Cerebellar cortex (tissue), 1 donor: ENCODE data around the gene OSBPL10.

Experiments used
- DNase-seq: peaks from one replicate; pipeline ENCODE4 v3.0.0-alpha.2; 2015; ENCODE audit warnings: low spot score

OSBPL10 gene

DNA sequence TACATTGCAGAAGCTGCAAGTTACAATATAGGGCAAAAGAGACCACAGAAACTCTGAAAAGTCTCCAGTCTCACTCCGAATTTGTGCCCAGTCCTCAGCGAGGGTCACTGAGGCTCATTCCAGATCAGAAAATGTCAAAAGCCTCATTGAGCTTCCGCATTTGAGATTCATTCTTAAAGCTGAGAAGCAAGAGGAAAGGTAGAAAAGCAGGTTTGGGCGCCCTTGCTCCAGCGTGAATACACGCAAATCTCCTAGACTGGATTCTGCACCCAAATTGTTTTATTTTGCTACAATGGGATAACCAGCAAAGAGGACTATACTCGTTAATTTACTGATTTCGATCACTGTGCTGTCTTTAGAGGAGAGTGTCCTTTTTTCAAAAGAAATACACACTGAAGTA lies 236.1 kb downstream of the OSBPL10 start:
- DNase-seq: no peak

DNA sequence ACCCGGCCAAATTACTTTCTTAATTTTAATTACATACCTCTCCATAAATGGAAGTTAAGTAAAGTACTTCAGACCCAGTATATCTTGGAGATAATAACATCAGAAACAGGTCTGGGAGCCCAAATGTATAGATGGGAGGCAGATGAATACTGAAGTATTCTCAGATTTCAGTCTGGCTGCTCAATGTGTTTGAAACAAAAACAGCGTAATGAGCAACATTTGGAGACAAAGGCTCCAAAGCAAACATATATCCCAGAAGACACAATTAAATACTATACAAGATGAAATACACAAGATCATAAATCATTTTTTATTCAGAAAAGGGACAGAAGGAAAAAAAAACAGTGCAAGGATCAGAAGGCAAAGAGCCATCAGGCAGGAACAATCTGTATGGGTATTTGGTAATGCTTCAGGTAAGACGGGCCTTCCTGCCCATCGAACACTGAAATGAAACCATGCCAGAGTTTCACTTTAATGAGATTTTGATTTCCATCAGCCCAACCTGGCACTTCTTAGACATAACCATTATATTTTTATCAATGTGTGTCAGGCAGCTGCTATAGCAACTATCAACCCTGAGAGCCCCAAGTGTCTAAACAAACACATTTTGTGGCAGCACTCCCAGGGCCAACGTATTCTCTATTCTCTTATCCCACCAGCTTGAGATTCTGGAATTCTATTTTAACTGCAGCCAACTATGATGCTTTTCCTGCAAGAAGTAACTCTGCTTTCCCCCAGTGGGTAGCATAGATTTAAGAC lies 237.6 kb downstream of the OSBPL10 start:
- no peak for DNase-seq

DNA sequence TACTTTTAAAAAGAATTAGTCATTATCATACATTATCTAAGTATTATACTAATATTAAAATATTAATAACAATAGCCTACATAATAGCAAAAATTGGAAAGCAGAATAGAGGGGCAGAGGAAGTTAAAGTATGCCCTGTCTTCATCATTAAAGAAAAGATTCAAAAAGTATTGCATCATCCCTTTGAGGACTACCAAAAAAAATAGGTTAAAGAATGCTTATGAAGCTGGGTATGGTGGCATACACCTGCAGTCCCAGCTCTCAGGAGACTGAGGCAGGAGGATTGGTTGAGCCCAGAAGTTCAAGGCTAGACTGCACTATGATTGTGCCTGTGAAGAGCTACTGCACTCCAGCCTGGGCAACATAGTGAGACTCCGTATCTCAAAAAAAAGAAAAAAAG lies 240.7 kb downstream of the OSBPL10 start:
- DNase-seq: no peak

DNA sequence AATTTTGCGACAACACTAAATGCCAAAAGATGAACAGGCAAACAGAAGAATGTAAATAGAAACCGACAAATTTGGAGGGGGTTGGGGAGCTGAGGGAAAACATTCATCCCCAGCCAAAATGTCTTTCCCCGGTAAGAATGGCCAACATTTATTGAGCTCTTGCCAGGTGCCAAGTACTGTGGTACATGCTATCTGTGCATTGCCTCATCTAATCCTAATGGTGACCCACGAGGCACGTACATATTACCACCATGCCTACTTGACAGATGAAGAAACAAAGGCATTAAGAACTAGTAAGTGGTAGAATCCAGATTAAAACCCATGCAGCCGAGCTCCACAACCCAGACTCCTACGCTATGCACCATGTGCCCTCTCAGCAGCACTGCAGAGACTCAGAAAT lies 242.7 kb downstream of the OSBPL10 start:
- no peak for DNase-seq

DNA sequence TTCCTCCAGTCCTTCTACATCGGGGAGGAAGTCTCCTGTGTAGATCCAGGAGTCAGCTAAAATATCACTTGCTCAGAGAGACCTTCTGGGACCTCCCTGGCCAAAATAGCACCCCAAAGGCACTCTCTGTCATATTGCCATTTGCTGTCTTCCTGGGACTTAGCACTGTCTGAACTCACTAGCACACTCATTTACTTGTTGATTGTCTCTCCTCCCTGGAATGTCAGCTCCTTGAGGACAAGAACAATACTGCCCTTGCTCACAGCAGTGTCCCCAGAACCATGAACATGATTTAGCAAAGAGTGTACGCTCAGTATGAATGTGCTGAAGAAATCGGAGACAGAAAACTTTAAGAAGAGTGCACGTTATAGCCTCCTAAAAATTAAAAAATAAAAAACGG lies 245.4 kb downstream of the OSBPL10 start:
- no peak for DNase-seq

DNA sequence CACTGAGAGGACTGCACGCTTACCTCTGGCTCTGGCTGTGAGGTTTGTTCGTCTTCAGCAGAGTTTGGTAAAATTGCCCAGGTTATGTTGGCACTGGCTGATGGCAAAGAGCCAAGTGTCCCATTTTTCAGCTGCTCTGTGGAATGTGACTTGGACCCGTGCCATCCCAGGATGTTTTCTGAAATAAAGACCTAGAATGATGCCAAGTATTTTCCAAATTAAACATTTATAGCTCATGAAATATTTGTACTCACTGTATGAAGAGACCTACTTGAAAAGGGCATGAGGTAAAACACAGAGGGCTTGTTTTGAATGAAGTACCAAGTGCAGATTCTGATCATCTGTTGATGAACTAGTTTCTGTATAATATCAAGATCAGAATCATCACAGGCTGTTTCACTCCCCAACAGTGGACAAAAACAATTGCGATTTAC lies 247.8 kb downstream of the OSBPL10 start:
- DNase-seq: peak; percentile 80

DNA sequence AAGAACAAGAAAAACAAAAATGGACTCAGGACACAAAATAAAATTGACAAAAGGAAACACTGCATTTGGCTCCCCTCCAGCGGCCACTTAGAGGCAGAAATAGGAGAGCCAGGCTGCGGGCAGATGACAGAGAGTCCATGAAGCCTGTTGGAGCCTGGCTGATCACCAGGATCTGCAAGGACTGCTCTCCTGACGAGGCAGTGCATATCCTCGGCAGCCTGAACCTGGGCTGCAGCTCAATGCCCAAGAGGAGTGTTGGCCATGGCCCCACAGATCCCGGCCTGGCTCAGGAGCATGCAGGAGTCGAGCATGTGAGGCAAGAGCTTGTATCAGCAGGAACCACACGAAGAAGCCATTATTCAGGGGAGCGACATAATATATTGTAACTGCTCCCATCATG lies 248.5 kb downstream of the OSBPL10 start:
- DNase-seq: peak; percentile 93

DNA sequence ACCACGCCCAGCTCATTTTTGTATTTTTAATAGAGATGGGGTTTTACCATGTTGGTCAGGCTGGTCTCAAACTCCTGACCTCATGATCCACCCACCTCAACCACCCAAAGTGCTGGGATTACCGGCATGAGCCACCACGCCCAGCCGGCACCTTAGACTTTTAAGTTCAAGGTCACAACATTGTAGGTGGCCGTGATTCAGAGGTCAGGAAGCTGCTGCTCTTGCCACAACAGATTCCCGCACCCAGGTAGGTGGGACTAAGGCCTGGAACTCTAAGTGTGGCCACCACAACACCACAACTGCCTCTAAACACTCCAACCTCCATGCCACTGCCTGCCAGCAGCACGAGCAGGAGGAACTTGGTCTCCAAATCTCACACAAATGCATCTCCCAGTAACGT lies 251.5 kb downstream of the OSBPL10 start:
- DNase-seq: no peak

DNA sequence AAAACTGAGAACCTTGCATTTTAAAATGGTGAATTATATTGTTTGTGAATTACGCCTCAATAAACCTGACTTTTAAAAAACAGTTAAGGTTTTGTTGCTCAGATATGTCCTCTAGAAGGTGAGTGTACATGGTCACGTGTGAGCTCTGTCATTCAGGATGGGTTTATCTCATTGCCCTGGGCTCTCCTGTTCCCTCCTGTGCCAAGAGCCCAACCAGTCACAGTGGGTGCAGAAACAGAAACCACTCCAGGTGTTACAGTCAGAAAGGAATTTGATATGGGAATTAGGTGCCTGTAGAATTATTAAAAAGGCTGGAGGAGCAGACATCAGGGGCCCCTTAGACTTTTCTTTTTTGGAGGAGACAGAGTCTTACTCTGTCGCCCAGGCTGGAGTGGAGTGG lies 252.0 kb downstream of the OSBPL10 start:
- no peak for DNase-seq

DNA sequence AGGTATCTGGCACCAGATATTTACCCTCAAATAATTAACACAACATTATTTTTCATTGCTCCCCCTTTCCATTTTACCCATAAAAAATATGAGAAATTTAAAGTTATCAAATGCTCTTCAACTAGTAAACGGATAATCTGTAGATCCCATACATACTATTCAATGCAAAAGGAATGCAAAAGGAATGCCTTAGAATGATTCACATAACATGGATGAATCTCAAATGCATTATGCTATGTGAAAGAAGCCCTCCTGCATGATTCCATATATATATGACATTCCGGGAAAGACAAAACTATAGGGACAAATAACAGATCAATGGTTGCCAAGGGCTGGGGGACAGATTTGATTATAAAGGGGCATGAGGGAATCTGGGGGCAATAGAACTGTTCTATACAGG lies 252.7 kb downstream of the OSBPL10 start:
- no peak for DNase-seq

DNA sequence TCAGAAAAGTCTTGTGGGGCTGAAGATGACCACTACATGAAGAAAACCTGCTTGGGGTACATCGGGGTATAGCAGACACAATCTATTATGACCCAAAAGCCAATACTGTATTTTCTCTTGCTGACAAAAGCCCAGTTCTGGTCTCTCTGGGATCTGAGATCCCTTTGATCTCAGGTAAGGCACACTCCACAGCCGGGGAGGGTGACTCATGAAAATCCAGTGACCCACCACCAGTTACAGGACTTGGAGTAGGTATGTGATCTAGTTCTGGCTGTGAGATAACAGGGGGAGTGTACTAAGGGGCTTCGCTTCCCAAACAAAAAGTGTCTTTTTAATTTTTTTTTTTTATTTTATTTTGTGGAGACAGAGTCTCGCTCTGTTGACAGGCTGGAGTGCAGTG lies 255.1 kb downstream of the OSBPL10 start:
- DNase-seq: no peak

DNA sequence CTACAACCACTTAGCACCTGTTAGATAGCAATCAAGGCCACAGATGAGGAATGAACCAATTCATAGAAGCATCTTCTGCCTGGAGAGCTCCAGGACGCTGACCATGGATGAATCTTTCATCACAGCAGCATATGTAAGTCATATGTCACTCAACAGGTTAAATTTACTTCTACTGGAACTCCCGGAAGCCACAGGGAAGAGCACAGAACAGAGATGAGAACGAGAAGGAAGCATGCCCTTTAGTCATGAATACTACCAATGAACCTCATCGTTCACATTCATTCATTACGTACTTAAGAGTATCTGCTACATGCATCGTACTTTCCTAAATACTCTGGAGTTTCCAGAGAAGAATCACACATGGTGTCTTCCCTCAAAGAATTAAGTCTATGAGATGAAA lies 255.5 kb downstream of the OSBPL10 start:
- no peak for DNase-seq

DNA sequence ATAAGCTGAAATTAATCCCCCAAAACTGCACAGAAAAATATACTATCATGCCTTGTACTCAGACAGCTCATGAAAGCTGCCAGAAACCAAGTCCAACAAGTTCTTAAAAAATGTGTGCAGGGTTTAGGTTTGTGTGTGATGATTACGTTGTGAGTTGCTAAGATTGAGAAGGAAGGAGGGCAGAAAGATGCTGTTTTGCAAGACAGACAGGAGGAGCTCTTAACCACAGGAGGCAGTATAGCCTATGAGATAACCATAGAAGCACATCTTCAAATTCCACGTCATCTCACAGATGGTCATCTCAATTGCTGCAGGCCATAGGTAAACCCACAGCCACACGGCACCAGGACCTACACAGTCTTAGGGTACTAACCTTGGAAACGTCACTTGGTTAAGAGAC lies 256.4 kb downstream of the OSBPL10 start:
- peak; percentile 13 for DNase-seq

DNA sequence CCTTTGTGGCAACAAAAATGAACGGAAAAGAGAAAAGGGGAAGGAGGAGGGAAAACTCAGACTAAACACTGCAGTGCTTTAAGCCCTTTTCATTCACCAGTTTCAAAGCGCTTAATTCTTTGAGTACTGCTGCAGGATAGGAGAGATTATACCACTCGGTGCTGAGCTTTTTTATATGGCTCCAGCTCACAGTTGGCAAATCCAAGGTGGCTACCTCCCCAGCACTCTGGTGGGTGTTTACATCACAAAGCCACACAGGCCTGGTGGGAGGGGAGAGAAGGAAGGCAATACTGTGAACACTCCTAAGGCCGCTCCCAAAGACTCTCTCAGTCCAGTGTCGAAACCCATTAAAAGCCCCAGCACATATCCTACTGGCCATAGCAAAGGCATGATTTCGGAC lies 256.9 kb downstream of the OSBPL10 start:
- DNase-seq: no peak

DNA sequence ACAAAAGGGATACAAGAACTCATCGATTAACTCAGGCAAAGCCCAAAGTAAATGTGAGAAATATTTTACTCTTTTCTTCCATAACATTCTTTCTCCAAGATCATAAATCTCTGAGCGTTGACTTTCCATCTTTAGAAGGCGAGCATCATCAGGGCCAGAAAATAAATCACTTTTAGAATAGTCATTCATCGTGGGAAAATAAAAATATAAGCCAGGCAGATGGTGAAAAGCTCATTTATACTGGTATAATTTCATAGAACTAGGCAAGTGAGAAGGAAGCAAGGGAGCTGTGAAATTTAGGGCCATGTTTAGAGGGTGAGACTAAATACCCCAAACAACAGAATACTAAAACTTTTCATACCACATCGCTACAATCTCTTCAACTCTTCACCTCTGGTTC lies 257.4 kb downstream of the OSBPL10 start:
- DNase-seq: no peak

DNA sequence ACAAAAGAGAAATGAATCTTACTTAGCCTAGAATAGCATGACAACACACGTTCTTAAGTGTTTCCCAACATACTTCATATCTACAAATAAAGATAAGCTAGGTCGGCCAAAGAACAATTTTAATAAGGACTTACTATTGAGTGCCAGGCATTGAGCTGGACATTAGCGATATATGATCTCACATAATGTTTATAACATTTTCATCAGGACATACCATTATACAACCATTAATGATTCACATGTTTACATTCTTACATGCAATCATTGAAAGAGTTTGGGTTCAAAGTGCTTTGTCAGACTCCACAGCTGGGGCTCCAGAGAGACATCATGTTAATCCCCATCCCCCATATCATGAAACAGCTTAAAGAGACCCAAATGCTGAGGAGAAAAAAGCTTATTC lies 259.4 kb downstream of the OSBPL10 start:
- no peak for DNase-seq

DNA sequence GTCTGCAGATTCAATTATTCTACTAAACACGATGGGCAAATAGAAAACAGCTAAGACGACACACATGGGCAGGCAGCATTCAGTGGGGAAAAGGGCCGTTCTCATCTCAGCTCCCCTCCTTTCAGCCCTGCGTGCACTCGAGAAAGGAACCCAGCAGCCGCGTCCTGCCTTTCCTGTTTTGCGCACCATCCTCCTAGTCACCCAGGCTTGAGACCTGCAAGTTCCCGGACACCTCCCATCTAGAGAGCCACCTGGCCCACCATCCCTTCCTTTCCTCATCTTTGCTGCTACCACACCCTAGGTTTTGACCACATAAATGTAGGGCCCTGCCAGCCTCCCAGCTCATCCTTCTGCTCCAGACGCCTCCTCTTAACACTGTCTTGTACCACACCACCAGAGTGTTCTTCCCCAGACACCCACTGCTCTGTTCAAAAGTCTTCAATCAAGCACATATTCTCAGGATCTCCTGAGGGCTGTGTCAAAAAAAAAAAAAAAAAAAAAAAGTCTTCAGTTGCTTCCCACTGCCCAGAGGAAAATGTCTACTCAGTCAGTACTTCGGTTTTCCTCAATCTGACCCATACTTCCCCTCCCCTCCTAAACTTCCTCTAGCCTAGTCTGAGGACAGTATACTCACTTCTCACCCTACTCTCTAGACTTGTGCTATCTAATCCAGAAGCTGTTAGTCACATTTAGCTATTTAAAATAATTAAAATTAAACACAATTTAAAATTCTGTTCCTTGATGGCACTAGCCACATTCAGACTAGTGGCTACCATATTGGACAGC lies 266.4 kb downstream of the OSBPL10 start:
- DNase-seq: no peak

DNA sequence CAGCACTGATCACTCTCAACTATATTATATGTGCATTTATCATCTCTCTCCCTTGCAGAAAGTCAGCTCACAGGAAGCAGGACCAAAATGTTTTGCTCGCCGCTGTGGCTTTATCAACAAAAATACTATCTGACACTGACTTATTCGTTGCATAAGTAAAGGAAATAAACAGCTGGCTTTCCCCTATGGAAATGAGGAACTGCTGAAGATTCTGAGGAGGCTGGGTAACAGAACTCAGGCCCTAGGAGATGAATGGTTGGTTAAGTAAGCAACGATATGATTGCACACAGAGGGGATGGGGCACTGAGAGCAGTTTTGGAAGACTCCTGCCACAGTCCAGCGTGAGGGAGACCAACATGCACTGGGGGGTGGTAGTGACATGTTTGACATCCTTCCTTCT lies 267.2 kb downstream of the OSBPL10 start:
- DNase-seq: no peak

DNA sequence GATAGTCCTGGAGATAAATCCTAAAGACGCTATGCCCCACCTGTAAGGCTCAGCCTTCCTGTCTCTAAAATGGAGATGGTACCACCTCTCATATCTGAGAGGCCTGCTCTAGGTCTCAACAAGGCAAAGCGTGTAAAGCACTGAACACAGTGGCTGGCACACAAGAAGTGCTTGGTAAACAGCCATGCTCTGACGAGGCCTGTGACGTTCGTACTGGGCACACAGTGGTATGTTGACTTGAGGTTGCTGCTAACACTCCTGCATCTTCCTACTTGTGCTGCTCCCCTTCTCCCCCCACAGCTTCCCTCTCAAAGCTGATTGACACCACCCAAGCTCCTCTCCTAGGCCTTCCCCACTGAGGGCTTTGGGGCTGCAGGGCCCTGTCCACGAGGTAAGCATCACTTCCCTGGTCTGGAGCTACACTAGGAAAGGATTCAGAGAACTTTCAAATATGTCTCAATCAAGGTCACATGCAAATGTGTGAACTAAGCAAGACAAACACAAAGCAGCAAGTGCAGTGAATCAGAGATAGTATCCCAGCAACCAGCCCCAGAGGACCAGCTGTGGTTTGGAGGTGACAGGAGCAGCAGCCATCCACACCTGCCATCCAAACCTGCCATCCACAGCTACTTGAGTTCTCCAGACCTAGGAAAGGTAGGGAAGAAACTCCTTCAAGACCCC lies 270.8 kb downstream of the OSBPL10 start:
- DNase-seq: no peak

DNA sequence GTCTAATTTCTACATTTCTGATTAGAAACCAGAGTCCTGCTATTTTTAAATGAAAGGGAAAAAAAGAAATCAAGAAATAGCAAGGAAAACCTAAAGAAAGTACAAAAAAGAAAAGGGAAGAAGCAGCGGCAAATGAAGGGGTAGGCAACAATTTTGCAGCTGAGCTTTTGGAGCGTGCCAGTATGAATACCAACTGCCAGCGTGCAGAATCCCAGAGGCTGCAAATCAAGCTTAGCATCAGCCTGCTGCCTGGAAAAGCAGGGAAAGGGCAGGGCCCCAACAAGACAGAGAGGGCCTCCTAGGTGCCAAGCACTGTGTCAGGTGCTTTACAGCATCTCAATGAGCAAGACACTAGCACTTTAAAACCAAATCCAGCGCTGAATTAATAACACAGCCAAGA lies 271.5 kb downstream of the OSBPL10 start:
- no peak for DNase-seq

DNA sequence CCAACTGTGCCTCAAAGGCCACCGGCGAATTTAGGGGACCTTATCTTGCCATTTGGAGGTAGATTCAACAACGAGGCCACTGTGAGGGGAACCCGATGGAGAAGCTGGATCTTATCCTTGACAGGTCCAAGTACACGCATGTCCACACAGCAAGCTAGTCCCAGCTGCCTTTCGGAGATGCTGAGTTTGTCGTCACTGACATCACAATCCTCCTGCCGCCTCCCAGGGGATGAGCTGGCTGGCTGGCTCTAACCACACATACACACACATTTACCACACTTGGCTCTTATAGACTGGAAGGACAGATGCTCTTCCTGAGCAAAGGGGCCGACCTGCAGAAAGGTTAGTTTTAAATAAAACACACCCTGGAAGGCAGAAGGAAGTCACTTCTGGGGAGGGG lies 272.1 kb downstream of the OSBPL10 start:
- DNase-seq: no peak

DNA sequence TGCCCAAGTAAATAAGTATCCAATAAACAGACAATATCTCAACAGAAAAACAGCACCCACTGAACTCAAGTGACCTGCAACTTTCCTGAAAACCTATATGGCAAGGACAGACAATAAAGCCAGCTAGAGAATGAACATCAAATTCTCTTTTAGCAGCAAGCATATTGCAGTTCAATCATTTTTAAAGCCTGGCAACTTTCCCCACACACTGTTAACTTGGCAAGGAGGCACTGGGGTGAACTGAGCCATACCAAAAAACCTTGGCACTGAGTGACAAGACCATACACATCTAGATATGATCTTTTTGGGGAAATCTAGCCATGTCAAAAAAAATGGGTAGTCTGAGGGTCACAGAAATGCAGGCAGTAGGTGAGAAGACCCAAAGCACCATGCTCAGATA lies 273.8 kb downstream of the OSBPL10 start:
- DNase-seq: peak; percentile 11

DNA sequence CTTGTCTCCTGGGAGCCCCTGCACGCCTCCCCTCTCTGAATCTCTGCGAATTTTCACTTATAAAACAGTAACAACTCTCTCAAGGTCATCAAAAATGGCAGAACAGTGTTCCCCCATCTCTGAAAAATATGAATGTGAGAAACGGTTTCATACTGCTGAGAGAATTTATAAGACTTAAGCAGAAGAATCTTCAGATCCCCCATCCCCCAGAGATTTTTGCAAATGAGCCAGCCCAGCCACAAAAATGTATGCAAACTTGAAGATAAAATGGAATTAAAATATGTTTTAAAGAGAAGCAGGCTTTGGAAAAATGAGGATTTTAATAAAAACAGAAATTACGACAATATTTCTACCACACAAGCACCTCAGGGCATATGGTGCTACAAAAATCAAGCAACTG lies 275.3 kb downstream of the OSBPL10 start:
- no peak for DNase-seq
